Left hindlimb (tissue), 1 donor: ENCODE results near the gene PPFIA3.
"Not testable (repeated sequence)": the region's sequence is repeated elsewhere in the genome, so short reads cannot be mapped to it uniquely, and the experiment has no call there.

Experiments used
- DNase-seq: peaks from one replicate; pipeline ENCODE4 v3.0.0-alpha.2; 2018

PPFIA3 gene

GRCh38 chr19:49150106-49150943 is 31.0 kb downstream of the PPFIA3 start:
- DNase-seq = peak; percentile 94

GRCh38 chr19:49150944-49151243 is 31.6 kb downstream of the PPFIA3 start:
- DNase-seq = peak; percentile 36

GRCh38 chr19:49151267-49152118 is 32.1 kb downstream of the PPFIA3 start:
- peak; percentile 75 for DNase-seq

- peak; percentile 4 for DNase-seq
These were observed 32.8 kb downstream of the PPFIA3 start for GRCh38 chr19:49152119-49152550.

- no peak for DNase-seq
These were observed 33.9 kb downstream of the PPFIA3 start for GRCh38 chr19:49153167-49153809.

- DNase-seq = no peak
These were observed 34.9 kb downstream of the PPFIA3 start for GRCh38 chr19:49154279-49154678.

GRCh38 chr19:49155005-49155819 is 35.9 kb downstream of the PPFIA3 start, which contains the start of gene HRC:
HRC (minus strand) TSS chr19:49155396; CDS start chr19:49155237, 159 bp downstream.
- DNase-seq = no peak

GRCh38 chr19:49155820-49156346 is 36.5 kb downstream of the PPFIA3 start:
- peak; percentile 74 for DNase-seq

GRCh38 chr19:49157445-49158224 is 38.3 kb downstream of the PPFIA3 start, which contains the start of gene TRPM4:
TRPM4 (plus strand) TSS chr19:49157792; CDS start chr19:49157867, 75 bp downstream.
- peak; percentile 93 for DNase-seq

GRCh38 chr19:49160450-49161189 is 41.3 kb downstream of the PPFIA3 start:
- DNase-seq = no peak

- no peak for DNase-seq
These were observed 42.6 kb downstream of the PPFIA3 start for GRCh38 chr19:49161987-49162386.

GRCh38 chr19:49165111-49165750 is 45.9 kb downstream of the PPFIA3 start:
- DNase-seq = no peak

- DNase-seq = no peak
These were observed 46.5 kb downstream of the PPFIA3 start for GRCh38 chr19:49165865-49166301.

- DNase-seq = no peak
These were observed 48.6 kb downstream of the PPFIA3 start for GRCh38 chr19:49167857-49168409.

- no peak for DNase-seq
These were observed 49.1 kb downstream of the PPFIA3 start for GRCh38 chr19:49168421-49168820.

GRCh38 chr19:49173198-49173597 is 53.9 kb downstream of the PPFIA3 start:
- DNase-seq = no peak

GRCh38 chr19:49180659-49181058 is 61.3 kb downstream of the PPFIA3 start:
- no peak for DNase-seq

- DNase-seq = not testable (repeated sequence)
These were observed 62.9 kb downstream of the PPFIA3 start for GRCh38 chr19:49182010-49182847.
